Measurements from ENCODE around the gene ENPP7.

The ENPP7 gene

DNA sequence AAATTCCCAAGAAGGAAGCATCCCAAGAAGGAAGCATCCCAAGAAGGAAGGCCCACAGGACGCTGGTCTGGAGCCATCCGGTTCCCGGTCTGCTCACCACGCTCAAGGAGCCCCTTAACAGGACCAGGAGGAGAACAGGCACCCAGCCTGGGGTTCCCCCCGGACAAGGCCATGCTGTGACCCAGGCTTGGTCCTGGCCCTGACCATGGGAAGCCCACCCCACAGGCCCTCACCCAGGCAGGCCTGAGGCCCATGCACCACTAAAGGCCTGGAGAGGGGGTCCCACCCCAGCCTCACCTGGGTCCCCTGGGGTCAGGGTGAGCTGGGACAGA, 340 bp upstream of the ENPP7 start:
- DNase-seq = no peak
- Histone ChIP-seq H3K27me3 (no peaks in the 10 kb centered on the region), H3K9me3 (no peaks in the 10 kb centered on the region), H3K36me3 (no peaks in the 10 kb centered on the region), H3K4me3 (no peak overlapping the region), H3K4me1 (peaks cover 0 to 10% (median 2%) of the 10 kb centered on the region in 4 donors), H3K27ac (no peak overlapping the region)
- TF ChIP-seq, protein P1, sequence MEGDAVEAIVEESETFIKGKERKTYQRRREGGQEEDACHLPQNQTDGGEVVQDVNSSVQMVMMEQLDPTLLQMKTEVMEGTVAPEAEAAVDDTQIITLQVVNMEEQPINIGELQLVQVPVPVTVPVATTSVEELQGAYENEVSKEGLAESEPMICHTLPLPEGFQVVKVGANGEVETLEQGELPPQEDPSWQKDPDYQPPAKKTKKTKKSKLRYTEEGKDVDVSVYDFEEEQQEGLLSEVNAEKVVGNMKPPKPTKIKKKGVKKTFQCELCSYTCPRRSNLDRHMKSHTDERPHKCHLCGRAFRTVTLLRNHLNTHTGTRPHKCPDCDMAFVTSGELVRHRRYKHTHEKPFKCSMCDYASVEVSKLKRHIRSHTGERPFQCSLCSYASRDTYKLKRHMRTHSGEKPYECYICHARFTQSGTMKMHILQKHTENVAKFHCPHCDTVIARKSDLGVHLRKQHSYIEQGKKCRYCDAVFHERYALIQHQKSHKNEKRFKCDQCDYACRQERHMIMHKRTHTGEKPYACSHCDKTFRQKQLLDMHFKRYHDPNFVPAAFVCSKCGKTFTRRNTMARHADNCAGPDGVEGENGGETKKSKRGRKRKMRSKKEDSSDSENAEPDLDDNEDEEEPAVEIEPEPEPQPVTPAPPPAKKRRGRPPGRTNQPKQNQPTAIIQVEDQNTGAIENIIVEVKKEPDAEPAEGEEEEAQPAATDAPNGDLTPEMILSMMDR (IDR thresholded peaks at IDR 0.05) = no peak
- intact Hi-C loops (cut with DNase I; ENCODE audit: low total_unique reads) = no loop called here

DNA sequence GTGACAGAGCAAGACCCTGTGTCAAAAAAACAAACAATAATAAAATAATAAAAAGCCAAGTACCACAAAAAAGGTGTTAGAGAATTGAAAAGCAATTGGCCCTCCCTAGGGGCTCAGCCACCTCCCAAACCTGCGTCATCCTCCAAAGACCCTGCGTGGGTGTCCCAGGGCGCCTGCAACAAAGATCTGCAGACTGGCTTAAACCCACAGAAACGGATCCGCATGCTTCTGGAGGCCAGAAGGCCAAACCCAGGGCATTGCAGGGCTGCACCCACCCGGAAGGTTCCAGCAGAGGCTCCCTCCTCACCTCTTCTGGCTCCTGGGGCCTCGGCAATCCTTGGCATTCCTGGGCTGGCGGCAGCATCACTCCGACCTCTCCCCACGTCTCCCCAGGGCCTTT, 1.5 kb downstream of the ENPP7 start:
- Histone ChIP-seq H3K27ac (no peak overlapping the region), H3K9me3 (no peaks in the 10 kb centered on the region), H3K4me3 (no peak overlapping the region), H3K27me3 (peaks cover 0 to 11% of the 10 kb centered on the region in 2 donors), H3K36me3 (no peaks in the 10 kb centered on the region), H3K4me1 (peaks cover 0 to 10% (median 2%) of the 10 kb centered on the region in 4 donors)
- intact Hi-C loops (cut with DNase I; ENCODE audit: low total_unique reads) = no loop called here
- DNase-seq = no peak
- TF ChIP-seq, protein P1 (IDR thresholded peaks at IDR 0.05) = no peak

DNA sequence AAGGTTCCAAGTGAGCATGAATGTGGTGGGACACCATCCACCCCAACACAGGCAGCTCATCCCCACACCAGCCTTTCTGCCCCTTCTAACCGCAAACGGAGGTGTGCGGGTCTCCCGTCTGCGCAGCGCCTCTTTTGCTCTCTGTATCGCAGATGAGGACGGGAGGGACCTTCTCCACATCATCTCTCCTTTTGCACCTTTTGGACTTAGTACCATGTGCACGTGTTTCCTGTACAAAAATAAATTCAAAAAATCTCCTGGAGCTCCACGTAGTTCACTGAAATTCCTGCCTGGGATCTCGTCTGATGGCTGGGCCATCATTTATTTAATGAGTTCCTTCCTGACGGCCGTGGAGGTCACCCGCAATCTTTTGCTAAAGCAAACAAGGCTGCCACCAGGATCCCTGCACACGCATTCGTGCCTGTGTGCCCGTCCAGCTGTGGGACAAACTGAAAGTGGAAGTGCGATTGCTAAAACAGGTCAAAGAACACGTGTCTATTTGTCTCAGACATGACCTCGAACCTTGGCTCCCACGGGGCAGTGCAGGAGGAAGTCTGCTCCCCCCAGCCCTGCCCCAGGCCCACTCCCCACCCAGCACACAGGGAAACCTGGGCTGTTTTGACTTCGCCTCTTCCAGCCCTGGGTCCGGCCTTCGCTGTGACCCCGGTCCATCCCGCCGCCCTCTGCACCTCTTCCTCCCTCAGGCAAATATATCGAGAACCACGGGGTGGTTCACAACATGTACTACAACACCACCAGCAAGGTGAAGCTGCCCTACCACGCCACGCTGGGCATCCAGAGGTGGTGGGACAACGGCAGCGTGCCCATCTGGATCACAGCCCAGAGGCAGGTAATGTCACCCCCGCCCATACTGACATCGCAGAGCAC, 2.3 kb downstream of the ENPP7 start:
- Histone ChIP-seq H3K4me3 (no peak overlapping the region), H3K36me3 (no peaks in the 10 kb centered on the region), H3K27me3 (peaks cover 0 to 19% of the 10 kb centered on the region in 2 donors), H3K27ac (no peak overlapping the region), H3K9me3 (no peaks in the 10 kb centered on the region), H3K4me1 (peaks cover 0 to 9% (median 2%) of the 10 kb centered on the region in 4 donors)
- intact Hi-C loops (cut with DNase I; ENCODE audit: low total_unique reads) = no loop called here
- TF ChIP-seq, protein P1 (IDR thresholded peaks at IDR 0.05) = no peak
- DNase-seq = no peak

DNA sequence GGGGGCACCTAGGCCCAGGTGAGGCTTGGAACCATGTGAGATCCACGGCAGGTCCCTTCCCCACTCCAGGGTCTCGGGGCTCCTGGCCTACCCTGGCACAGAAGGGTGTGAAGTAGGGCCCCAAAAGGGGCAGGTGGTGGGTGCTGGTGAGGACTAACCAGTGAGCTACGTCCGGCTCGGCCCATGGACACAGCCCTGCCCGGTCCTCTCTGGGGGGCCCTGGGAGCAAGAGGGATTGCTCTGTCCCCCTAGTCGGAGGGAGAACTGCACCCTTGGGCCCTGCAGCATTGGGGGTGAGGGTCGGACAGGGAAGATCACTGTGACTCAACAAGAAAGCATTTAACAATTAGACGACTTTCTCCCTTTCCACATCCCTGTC, 2.9 kb downstream of the ENPP7 start:
- H3K27ac ChIP-seq = no peak overlapping the region
- TF ChIP-seq, protein P1 (IDR thresholded peaks at IDR 0.05) = no peak
- H3K4me1 ChIP-seq = peaks cover 0 to 4% (median 0%) of the 10 kb centered on the region in 4 donors
- H3K27me3 ChIP-seq = peaks cover 0 to 25% of the 10 kb centered on the region in 2 donors
- no peak for DNase-seq
- no peaks in the 10 kb centered on the region for H3K36me3 ChIP-seq
- no peak overlapping the region for H3K4me3 ChIP-seq
- intact Hi-C loops (cut with DNase I; ENCODE audit: low total_unique reads) = no loop called here
- H3K9me3 ChIP-seq = no peaks in the 10 kb centered on the region

DNA sequence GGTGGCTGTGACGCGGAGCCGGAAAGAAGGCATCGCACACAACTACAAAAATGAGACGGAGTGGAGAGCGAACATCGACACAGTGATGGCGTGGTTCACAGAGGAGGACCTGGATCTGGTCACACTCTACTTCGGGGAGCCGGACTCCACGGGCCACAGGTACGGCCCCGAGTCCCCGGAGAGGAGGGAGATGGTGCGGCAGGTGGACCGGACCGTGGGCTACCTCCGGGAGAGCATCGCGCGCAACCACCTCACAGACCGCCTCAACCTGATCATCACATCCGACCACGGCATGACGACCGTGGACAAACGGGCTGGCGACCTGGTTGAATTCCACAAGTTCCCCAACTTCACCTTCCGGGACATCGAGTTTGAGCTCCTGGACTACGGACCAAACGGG, 4.4 kb downstream of the ENPP7 start:
- no peaks in the 10 kb centered on the region for H3K36me3 ChIP-seq
- intact Hi-C loops (cut with DNase I; ENCODE audit: low total_unique reads) = no loop called here
- no peak for DNase-seq

More for the DNA sequence above, 4.4 kb downstream of the ENPP7 start:
- Histone ChIP-seq H3K27me3 (peaks cover 0 to 39% of the 10 kb centered on the region in 2 donors), H3K4me3 (no peak overlapping the region), H3K9me3 (no peaks in the 10 kb centered on the region), H3K27ac (no peak overlapping the region), H3K4me1 (no peaks in the 10 kb centered on the region)
- TF ChIP-seq, protein P1 (IDR thresholded peaks at IDR 0.05) = no peak
